Lung (tissue), 12 donors: ENCODE measurements around the gene ADSL. TPM values are rescaled to one million over a fixed set of nuclear protein-coding genes. Genes with fewer than 3 reads are reported as not detected.
"Not testable (repeated sequence)": the region's sequence is repeated elsewhere in the genome, so short reads cannot be mapped to it uniquely, and the experiment has no call there.

Experiments used
- ATAC-seq: fragments of 200-7000 bp; cut with Tn5 transposase; one replicate; pipeline ENCODE4 v1.9.1; 2020; ENCODE audit warnings: moderate number of reproducible peaks; ENCODE audit not compliant: insufficient read depth, low FRiP score
- DNase-seq, 3 donors: peaks; one replicate each; pipeline ENCODE4 v3.0.0-alpha.2; 2013 to 2017
- H3K27ac ChIP-seq, 2 donors: one replicate each; pipeline ENCODE4 v1.5.1; 2013; ENCODE audit warnings: mild to moderate bottlenecking in 2 of 2, moderate library complexity in 2 of 2, control low read depth in 1 of 2, inconsistent platforms in 1 of 2, low read depth in 1 of 2, low read length in 1 of 2
- H3K27me3 ChIP-seq, 3 donors: one replicate each; pipeline ENCODE4 v1.5.1; 2013; ENCODE audit warnings: low read length in 2 of 3; ENCODE audit not compliant: control insufficient read depth in 3 of 3, insufficient read depth in 3 of 3
- H3K36me3 ChIP-seq, 4 donors: one replicate each; pipeline ENCODE4 v1.5.1; 2013; ENCODE audit warnings: low read length in 4 of 4, mild to moderate bottlenecking in 1 of 4, moderate library complexity in 1 of 4; ENCODE audit not compliant: control insufficient read depth in 4 of 4, insufficient read depth in 4 of 4
- H3K4me1 ChIP-seq, 5 donors: one replicate each; pipeline ENCODE4 v1.5.1; 2013; ENCODE audit warnings: low read length in 5 of 5, mild to moderate bottlenecking in 2 of 5, moderate library complexity in 1 of 5; ENCODE audit not compliant: control insufficient read depth in 5 of 5, insufficient read depth in 5 of 5
- H3K4me3 ChIP-seq: one replicate; pipeline ENCODE4 v1.5.1; 2013; ENCODE audit warnings: mild to moderate bottlenecking, control low read depth, moderate library complexity
- H3K9ac ChIP-seq, 2 donors: one replicate each; pipeline ENCODE4 v1.5.1; 2013; ENCODE audit warnings: low read length in 2 of 2, control low read depth in 1 of 2; ENCODE audit not compliant: insufficient read depth in 1 of 2
- H3K9me3 ChIP-seq, 4 donors: one replicate each; pipeline ENCODE4 v1.5.1; 2013; ENCODE audit warnings: low read length in 3 of 4, mild to moderate bottlenecking in 1 of 4, moderate library complexity in 1 of 4; ENCODE audit not compliant: control insufficient read depth in 4 of 4, insufficient read depth in 3 of 4
- WGBS, 2 donors: extraction: QIAGEN DNeasy Blood & Tissue Kit; methylation state at CpG; one replicate each; pipeline ENCODE4 v1.1.7; 2013; 5-methylcytosine and 5-hydroxymethylcytosine counted together
- polyA plus RNA-seq, 2 donors: library from polyadenylated mRNA; stranded (reverse); fragments of 200-250 nt; gene quantifications; one replicate each; pipeline ENCODE4 v1.2.1, GENCODE V29; 2013
- total RNA-seq, 2 donors: library from RNA; depleted of rRNA in 1 of 2; stranded (reverse); fragments of >200 nt in 1 of 2; gene quantifications; one replicate each; pipeline ENCODE4 v1.2.1, GENCODE V29; 2014 to 2021
- TF ChIP-seq, protein P1 (sequence below): IDR thresholded peaks from 2 replicates; pipeline ENCODE4 v1.5.1; 2012; ENCODE audit warnings: mild to moderate bottlenecking; ENCODE audit errors: control extremely low read depth, extremely low read depth
- donor health status: control.
- donor health status: control.
- donor health status: Bipolar disorder and iron deficiency.
- donor health status: healthy.
- donor health status: DM: yes; HTN: yes; CAD: no.

ADSL gene
- total and polyA plus RNA-seq, 4 donors = 35.2 to 62.9 (median 43.0) TPM

DNA sequence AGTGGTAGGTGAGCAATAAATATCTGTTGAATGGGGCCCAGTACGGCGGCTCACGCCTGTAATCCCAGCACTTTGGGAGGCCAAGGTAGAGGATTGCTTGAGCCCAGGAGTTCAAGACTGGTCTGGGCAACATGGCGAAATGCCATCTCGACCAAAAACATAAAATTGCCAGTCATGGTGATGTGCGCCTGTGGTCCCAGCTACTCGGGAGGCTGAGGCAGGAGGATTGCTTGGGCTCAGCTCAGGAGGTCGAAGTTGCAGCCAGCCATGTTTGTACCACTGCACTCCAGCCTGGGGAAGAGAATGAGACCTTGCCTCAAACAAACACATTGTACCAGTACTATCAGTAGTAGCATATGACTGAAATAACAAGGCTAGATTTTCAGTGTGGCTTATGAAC is 28.3 kb downstream of the ADSL start:
- Histone ChIP-seq H3K27me3 (no peaks in the 10 kb centered on the region), H3K9me3 (no peaks in the 10 kb centered on the region), H3K36me3 (peaks cover 0 to 2% (median 0%) of the 10 kb centered on the region in 4 donors), H3K27ac (no peak overlapping the region), H3K4me1 (peaks cover 0 to 9% (median 5%) of the 10 kb centered on the region in 5 donors), H3K4me3 (no peak overlapping the region), H3K9ac (no peak overlapping the region)
- DNase-seq (no peak), ATAC-seq (no peak)
- TF ChIP-seq, protein P1, sequence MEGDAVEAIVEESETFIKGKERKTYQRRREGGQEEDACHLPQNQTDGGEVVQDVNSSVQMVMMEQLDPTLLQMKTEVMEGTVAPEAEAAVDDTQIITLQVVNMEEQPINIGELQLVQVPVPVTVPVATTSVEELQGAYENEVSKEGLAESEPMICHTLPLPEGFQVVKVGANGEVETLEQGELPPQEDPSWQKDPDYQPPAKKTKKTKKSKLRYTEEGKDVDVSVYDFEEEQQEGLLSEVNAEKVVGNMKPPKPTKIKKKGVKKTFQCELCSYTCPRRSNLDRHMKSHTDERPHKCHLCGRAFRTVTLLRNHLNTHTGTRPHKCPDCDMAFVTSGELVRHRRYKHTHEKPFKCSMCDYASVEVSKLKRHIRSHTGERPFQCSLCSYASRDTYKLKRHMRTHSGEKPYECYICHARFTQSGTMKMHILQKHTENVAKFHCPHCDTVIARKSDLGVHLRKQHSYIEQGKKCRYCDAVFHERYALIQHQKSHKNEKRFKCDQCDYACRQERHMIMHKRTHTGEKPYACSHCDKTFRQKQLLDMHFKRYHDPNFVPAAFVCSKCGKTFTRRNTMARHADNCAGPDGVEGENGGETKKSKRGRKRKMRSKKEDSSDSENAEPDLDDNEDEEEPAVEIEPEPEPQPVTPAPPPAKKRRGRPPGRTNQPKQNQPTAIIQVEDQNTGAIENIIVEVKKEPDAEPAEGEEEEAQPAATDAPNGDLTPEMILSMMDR = no peak
- 93 to 96% methylated on average over 8 of the region's 8 CpGs for whole genome bisulfite sequencing, 2 donors

DNA sequence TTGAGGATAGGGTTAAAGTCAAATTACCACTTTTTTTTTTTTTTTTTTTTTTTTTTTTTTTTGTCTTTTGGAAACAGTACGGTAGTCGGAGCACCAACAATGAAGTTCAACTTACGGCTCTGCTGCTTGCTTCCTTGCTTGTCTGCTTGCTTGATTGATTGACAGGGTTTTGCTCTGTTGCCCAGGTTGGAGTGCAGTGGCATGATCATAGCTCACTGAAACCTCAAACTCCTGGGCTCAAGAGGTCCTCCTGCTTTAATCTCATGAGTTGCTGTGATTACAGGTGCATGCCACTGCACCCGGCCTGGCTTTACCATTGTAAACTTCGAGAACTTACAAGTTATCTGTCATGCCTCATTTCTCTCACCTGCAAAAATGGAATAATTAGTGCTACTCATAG is 29.8 kb downstream of the ADSL start:
- TF ChIP-seq, protein P1 = no peak
- Histone ChIP-seq H3K9me3 (no peaks in the 10 kb centered on the region), H3K27me3 (no peaks in the 10 kb centered on the region), H3K27ac (no peak overlapping the region), H3K36me3 (peaks cover 0 to 2% (median 0%) of the 10 kb centered on the region in 4 donors), H3K4me3 (no peak overlapping the region), H3K9ac (no peak overlapping the region), H3K4me1 (peaks cover 0 to 9% (median 5%) of the 10 kb centered on the region in 5 donors)
- peak in 1 of 3 donors; percentile 36 for DNase-seq
- ATAC-seq = peak; percentile 53
- WGBS, 2 donors = 68 to 80% methylated on average over 5 of the region's 5 CpGs

DNA sequence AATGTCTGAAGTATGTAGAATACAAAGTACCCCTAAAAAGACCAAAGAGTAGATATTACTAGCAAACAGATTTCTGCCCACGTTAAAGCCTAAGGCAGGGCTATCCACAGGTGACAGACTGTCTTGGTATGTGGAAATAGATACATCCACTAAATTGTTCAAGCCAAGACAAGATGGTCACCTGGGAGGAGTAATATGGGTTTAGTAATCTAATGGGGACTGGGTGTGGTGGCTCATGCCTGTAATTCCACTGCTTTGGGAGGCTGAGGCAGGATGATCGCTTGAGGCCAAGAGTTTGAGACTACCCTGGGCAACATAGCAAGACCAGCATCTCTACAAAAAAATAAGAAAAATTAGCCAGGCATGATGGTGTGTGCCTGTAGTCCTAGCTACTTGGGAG is 31.6 kb downstream of the ADSL start:
- Histone ChIP-seq H3K9ac (no peak overlapping the region), H3K27me3 (no peaks in the 10 kb centered on the region), H3K36me3 (peaks cover 0 to 5% (median 0%) of the 10 kb centered on the region in 4 donors), H3K9me3 (no peaks in the 10 kb centered on the region), H3K4me1 (peaks cover 0 to 2% (median 1%) of the 10 kb centered on the region in 5 donors), H3K27ac (no peak overlapping the region), H3K4me3 (no peak overlapping the region)
- TF ChIP-seq, protein P1 = no peak
- WGBS, 2 donors = 94 to 98% methylated on average over 2 of the region's 2 CpGs
- DNase-seq (no peak), ATAC-seq (no peak)

DNA sequence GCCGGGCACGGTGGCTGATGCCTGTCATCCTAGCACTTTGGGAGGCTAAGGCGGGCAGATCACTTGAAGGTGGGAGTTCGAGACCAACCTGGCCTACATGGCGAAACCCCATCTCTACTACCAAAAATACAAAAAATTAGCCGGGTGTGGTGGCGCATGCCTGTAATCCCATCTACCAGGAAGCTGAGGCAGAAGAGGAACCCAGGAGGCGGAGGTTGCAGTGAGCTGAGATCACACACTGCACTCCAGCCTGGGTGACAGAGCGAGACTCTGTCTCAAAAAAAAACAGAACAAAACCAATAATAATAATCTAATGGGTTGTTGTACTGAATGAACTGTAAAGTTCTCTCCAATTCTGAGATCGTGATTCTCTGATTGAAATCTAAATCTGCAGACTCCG is 32.1 kb downstream of the ADSL start:
- not testable (repeated sequence) for DNase-seq, H3K4me1 ChIP-seq, H3K9me3 ChIP-seq, H3K27me3 ChIP-seq, H3K4me3 ChIP-seq, H3K36me3 ChIP-seq, ATAC-seq, H3K9ac ChIP-seq, H3K27ac ChIP-seq
- WGBS, 2 donors = 78 to 90% methylated on average over 11 of the region's 11 CpGs
